Measurements from ENCODE around the gene GPR161.

The GPR161 gene

DNA sequence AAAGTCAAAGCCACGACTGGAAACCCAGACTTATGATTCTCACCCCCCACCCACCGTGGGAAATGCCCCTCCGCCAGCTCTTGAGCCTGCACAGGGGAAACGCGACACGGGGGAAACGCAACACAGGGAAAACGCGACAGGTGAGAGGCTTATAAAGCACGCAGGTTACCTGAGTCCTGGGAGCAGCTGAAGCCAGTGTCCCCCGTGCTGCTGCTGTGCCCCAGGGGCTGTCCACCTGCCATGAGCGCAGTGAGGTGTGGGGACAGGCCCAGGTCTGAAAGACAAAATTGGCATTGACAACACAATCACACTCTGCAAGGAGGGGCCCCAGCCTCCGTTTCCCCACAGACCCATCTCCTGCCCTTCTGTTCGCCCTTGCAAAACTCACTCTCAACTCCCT is 46.3 kb downstream of the GPR161 start:
- TF ChIP-seq, protein P1, sequence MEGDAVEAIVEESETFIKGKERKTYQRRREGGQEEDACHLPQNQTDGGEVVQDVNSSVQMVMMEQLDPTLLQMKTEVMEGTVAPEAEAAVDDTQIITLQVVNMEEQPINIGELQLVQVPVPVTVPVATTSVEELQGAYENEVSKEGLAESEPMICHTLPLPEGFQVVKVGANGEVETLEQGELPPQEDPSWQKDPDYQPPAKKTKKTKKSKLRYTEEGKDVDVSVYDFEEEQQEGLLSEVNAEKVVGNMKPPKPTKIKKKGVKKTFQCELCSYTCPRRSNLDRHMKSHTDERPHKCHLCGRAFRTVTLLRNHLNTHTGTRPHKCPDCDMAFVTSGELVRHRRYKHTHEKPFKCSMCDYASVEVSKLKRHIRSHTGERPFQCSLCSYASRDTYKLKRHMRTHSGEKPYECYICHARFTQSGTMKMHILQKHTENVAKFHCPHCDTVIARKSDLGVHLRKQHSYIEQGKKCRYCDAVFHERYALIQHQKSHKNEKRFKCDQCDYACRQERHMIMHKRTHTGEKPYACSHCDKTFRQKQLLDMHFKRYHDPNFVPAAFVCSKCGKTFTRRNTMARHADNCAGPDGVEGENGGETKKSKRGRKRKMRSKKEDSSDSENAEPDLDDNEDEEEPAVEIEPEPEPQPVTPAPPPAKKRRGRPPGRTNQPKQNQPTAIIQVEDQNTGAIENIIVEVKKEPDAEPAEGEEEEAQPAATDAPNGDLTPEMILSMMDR (IDR thresholded peaks at IDR 0.05; ENCODE audit: low read length) = no peak
- TF ChIP-seq EZH2 (IDR thresholded peaks at IDR 0.05; ENCODE audit: borderline replicate concordance, low read length) = no peak
- Histone ChIP-seq H3K36me3 (ENCODE audit: insufficient read depth, low read length) (no peaks in the 10 kb centered on the region), H3K27me3 (ENCODE audit: insufficient read depth, low read length) (peaks cover 4% of the 10 kb centered on the region; the same call in 1 of the 2 replicates), H4K20me1 (ENCODE audit: insufficient read depth, low read length) (no peaks in the 10 kb centered on the region), H3K9me2 (ENCODE audit: low read depth, low read length) (no peaks in the 10 kb centered on the region), H3K4me3 (ENCODE audit: low read depth, low read length, poor library complexity, severe bottlenecking) (no peak overlapping the region), H3K9ac (ENCODE audit: low read length) (no peak overlapping the region), H3K4me2 (ENCODE audit: low read length) (no peak overlapping the region), H3K9me3 (ENCODE audit: low read length) (no peaks in the 10 kb centered on the region), H3K79me2 (ENCODE audit: insufficient read depth, low read length) (no peaks in the 10 kb centered on the region), H2AFZ (ENCODE audit: low read length) (no peak overlapping the region), H3K4me1 (ENCODE audit: insufficient read depth, low read length, severe bottlenecking) (no peaks in the 10 kb centered on the region), H3F3A (ENCODE audit: insufficient read depth, low read length) (no peaks in the 10 kb centered on the region), H3K27ac (ENCODE audit: low read depth, low read length, poor library complexity, severe bottlenecking) (no peak overlapping the region)

DNA sequence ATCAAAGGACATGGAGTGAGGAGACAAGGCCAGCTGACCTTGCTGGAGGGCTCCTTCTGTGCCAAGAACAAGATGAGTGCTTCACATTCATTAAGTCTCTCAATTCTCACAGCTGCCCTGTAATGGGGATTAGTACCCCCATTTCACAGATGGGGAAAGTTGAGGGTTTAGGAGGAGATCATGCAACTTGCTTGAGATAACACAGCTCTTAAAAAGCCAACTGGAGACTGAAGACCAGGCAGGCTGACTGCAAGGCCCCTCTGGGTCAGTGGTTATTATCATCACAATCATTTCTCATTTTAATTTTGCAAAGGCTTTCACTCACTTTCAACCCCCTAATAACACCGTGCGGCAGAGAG is 46.8 kb downstream of the GPR161 start:
- no peaks in the 10 kb centered on the region for H3K79me2 ChIP-seq (ENCODE audit: insufficient read depth, low read length)
- H3K4me2 ChIP-seq (ENCODE audit: low read length) = no peak overlapping the region
- no peak overlapping the region for H3K4me3 ChIP-seq (ENCODE audit: low read depth, low read length, poor library complexity, severe bottlenecking)
- no peaks in the 10 kb centered on the region for H3K9me3 ChIP-seq (ENCODE audit: low read length)
- no peaks in the 10 kb centered on the region for H3K4me1 ChIP-seq (ENCODE audit: insufficient read depth, low read length, severe bottlenecking)
- H3K9me2 ChIP-seq (ENCODE audit: low read depth, low read length) = no peaks in the 10 kb centered on the region
- no peaks in the 10 kb centered on the region for H3F3A ChIP-seq (ENCODE audit: insufficient read depth, low read length)
- TF ChIP-seq, protein P1 (IDR thresholded peaks at IDR 0.05; ENCODE audit: low read length) = no peak
- no peak for TF ChIP-seq EZH2 (IDR thresholded peaks at IDR 0.05; ENCODE audit: borderline replicate concordance, low read length)
- H2AFZ ChIP-seq (ENCODE audit: low read length) = no peak overlapping the region
- no peaks in the 10 kb centered on the region for H3K36me3 ChIP-seq (ENCODE audit: insufficient read depth, low read length)
- no peaks in the 10 kb centered on the region for H4K20me1 ChIP-seq (ENCODE audit: insufficient read depth, low read length)
- H3K27me3 ChIP-seq (ENCODE audit: insufficient read depth, low read length) = peaks cover 4% of the 10 kb centered on the region; the same call in 1 of the 2 replicates
- H3K27ac ChIP-seq (ENCODE audit: low read depth, low read length, poor library complexity, severe bottlenecking) = no peak overlapping the region
- no peak overlapping the region for H3K9ac ChIP-seq (ENCODE audit: low read length)

DNA sequence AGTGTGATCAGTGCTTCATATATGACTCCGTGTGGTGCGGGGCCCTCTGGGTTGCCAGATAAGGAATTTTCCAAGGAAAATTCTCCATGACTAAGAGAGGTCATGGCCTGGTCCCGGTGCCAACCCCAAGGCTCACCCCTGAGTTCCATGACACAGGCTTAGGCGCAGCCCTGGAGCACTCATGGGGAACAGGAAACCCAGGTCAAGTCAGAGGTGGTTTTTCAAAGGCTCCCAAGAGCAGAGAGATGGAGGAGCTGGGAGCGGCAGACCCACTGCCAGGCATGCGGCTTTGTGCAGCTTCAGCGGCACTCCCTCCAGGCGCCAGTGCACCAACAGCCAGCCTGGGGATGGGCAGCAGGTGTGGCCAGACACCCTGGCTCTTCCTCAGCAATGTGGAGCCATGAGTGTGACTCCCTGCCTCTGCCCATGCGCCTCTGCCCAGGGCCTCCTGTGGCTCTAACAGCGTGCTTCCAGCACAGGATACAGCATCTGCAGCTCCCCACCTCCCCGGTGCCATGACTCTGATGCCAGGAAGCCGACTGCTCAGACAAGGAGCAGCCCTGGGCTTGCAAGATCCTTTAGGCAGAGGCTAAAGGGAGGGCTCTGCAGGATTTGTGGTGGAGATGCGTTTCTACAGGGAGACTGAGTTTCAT is 47.3 kb downstream of the GPR161 start:
- TF ChIP-seq, protein P1 (IDR thresholded peaks at IDR 0.05; ENCODE audit: low read length) = no peak
- TF ChIP-seq EZH2 (IDR thresholded peaks at IDR 0.05; ENCODE audit: borderline replicate concordance, low read length) = no peak
- no peaks in the 10 kb centered on the region for H3K36me3 ChIP-seq (ENCODE audit: insufficient read depth, low read length)
- no peak overlapping the region for H3K4me2 ChIP-seq (ENCODE audit: low read length)
- peaks cover 4% of the 10 kb centered on the region; the same call in 1 of the 2 replicates for H3K27me3 ChIP-seq (ENCODE audit: insufficient read depth, low read length)
- no peak overlapping the region for H3K9ac ChIP-seq (ENCODE audit: low read length)
- no peaks in the 10 kb centered on the region for H4K20me1 ChIP-seq (ENCODE audit: insufficient read depth, low read length)
- H3K9me2 ChIP-seq (ENCODE audit: low read depth, low read length) = no peaks in the 10 kb centered on the region
- H3K79me2 ChIP-seq (ENCODE audit: insufficient read depth, low read length) = no peaks in the 10 kb centered on the region
- H3K4me3 ChIP-seq (ENCODE audit: low read depth, low read length, poor library complexity, severe bottlenecking) = no peak overlapping the region
- no peaks in the 10 kb centered on the region for H3K4me1 ChIP-seq (ENCODE audit: insufficient read depth, low read length, severe bottlenecking)
- no peaks in the 10 kb centered on the region for H3K9me3 ChIP-seq (ENCODE audit: low read length)
- H2AFZ ChIP-seq (ENCODE audit: low read length) = no peak overlapping the region
- no peak overlapping the region for H3K27ac ChIP-seq (ENCODE audit: low read depth, low read length, poor library complexity, severe bottlenecking)
- no peaks in the 10 kb centered on the region for H3F3A ChIP-seq (ENCODE audit: insufficient read depth, low read length)
